Measurements from ENCODE around the gene NSUN6. TPM values are rescaled to one million over a fixed set of nuclear protein-coding genes. Genes with fewer than 3 reads are reported as not detected.

NSUN6 gene
- total RNA-seq, 5 donors from 2014 or later (not counting 1 experiment from before 2014, with no cell fraction given): 24.6 to 34.5 (median 32.4) TPM

DNA sequence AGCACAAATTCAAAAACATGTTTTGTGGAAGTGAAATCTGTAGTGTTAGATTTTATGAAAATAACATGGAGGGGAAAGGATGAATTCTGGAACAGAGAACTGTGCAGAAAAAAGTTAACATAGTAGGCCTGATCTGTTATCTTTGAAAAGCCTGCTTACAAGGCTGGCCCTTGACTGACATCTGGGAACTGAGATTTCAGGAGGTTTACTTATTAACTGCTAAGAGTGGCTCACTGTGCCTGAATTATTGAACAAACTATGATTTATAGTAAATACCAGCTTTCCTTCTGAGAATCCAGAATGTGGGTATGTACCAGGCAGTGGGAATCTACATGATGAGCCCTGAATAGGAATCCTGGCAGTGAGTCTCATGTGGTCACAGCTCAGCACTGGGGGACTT is 30.5 kb downstream of the NSUN6 start:
- no peaks in the 10 kb centered on the region for H3K27me3 ChIP-seq (replicated peaks in 1 of 2; ENCODE audit: control insufficient read depth in 2 of 2, extremely low read depth in 1 of 2, insufficient read depth in 2 of 2, low read length in 1 of 2)
- H3K36me3 ChIP-seq (ENCODE audit: control insufficient read depth in 2 of 2, extremely low read depth in 1 of 2, insufficient read depth in 1 of 2, low read length in 1 of 2): peaks cover 0 to 8% of the 10 kb centered on the region in 2 donors
- peaks cover 0 to 6% (median 0%) of the 10 kb centered on the region in 3 donors for H3K4me1 Mint-ChIP-seq
- H3K27me3 Mint-ChIP-seq: no peaks in the 10 kb centered on the region
- no peak for DNase-seq
- CTCF ChIA-PET: no interaction called here
- no peak overlapping the region for H3K4me3 Mint-ChIP-seq
- no peak overlapping the region for H3K27ac ChIP-seq (ENCODE audit: low read length)
- no peaks in the 10 kb centered on the region for H3K9me3 Mint-ChIP-seq
- no peak overlapping the region for H3K27ac Mint-ChIP-seq
- no peaks in the 10 kb centered on the region for H3K9me3 ChIP-seq
- no peak overlapping the region for H3K4me3 ChIP-seq (ENCODE audit: control insufficient read depth in 1 of 2, extremely low read depth in 1 of 2, low read length in 1 of 2)
- peaks cover 37% of the 10 kb centered on the region for H3K36me3 Mint-ChIP-seq
- POLR2A ChIA-PET: no interaction called here
- H3K4me1 ChIP-seq (ENCODE audit: control insufficient read depth in 1 of 2, extremely low read depth in 1 of 2, insufficient read depth in 2 of 2, low read length in 2 of 2): no peaks in the 10 kb centered on the region
- ATAC-seq (replicated peaks in 1 of 4): no peak

DNA sequence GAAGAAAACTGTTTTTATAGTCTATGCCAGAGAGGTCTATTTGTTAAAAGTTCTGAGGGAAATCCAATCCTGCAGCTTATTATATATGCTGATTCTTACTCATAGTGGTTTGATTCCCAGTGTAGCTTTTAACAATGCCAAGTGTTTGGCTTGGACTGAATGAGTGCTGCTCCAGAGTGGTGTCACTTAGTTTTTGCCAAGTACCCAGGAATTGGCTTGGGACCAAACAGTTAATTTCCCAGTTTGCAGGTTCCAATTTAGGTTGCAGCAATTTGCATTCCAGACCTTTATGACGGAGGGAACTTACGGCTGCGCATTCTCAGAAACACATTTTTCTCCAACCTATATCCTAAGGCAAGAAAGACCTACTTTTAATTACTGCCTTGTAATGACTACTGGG is 32.4 kb downstream of the NSUN6 start:
- 100% methylated on average over 3 of the region's 3 CpGs for WGBS (ENCODE audit: insufficient coverage)
- no peak overlapping the region for H3K27ac ChIP-seq (ENCODE audit: low read length)

DNA sequence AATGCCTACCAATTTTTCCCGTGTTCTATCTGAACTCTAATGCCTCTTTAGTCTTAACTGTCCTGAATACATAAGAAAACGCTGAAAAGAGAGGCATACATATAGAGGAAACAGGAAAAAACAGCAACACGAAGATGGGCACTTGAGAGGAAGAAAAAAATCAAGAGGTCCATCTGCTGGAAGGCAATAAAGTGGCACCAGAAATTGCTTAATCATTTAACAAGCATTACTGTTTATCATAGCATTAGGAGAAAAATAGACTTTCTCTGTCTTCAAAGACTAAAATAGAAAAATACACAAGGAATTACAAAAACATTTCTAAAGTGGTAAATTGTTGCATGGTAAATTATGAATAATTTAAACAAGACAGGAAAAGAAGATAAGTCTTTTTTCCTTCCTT is 35.0 kb downstream of the NSUN6 start:
- no peak for DNase-seq
- ATAC-seq (replicated peaks in 1 of 4): no peak
- peak overlapping the region in 1 of 2 donors; percentile 59 for H3K27ac Mint-ChIP-seq
- Histone ChIP-seq H3K27ac (ENCODE audit: low read length) (no peak overlapping the region), H3K9me3 (no peaks in the 10 kb centered on the region), H3K4me1 (ENCODE audit: control insufficient read depth in 1 of 2, extremely low read depth in 1 of 2, insufficient read depth in 2 of 2, low read length in 2 of 2) (no peaks in the 10 kb centered on the region), H3K27me3 (replicated peaks in 1 of 2; ENCODE audit: control insufficient read depth in 2 of 2, extremely low read depth in 1 of 2, insufficient read depth in 2 of 2, low read length in 1 of 2) (no peaks in the 10 kb centered on the region), H3K36me3 (ENCODE audit: control insufficient read depth in 2 of 2, extremely low read depth in 1 of 2, insufficient read depth in 1 of 2, low read length in 1 of 2) (peaks cover 4 to 22% of the 10 kb centered on the region in 2 donors), H3K4me3 (ENCODE audit: control insufficient read depth in 1 of 2, extremely low read depth in 1 of 2, low read length in 1 of 2) (no peak overlapping the region)
- H3K36me3 Mint-ChIP-seq: peaks cover 52% of the 10 kb centered on the region
- H3K27me3 Mint-ChIP-seq: no peaks in the 10 kb centered on the region
- H3K4me1 Mint-ChIP-seq: peaks cover 0 to 5% (median 5%) of the 10 kb centered on the region in 3 donors
- no peaks in the 10 kb centered on the region for H3K9me3 Mint-ChIP-seq
- no CpG with 5 or more reads among the region's 3 CpGs for WGBS (ENCODE audit: insufficient coverage)
- POLR2A ChIA-PET: no interaction called here
- CTCF ChIA-PET: interaction anchor here in 1 of 2 donors (0.7 kb wide), 1 partner anchor 339 kb away, joined by 4 read pairs; no protein-coding TSS in a partner anchor
- no peak overlapping the region for H3K4me3 Mint-ChIP-seq

More for the DNA sequence above, 32.4 kb downstream of the NSUN6 start:
- peaks cover 0 to 5% (median 0%) of the 10 kb centered on the region in 3 donors for H3K4me1 Mint-ChIP-seq
- Histone ChIP-seq H3K4me3 (ENCODE audit: control insufficient read depth in 1 of 2, extremely low read depth in 1 of 2, low read length in 1 of 2) (no peak overlapping the region), H3K9me3 (no peaks in the 10 kb centered on the region), H3K27me3 (replicated peaks in 1 of 2; ENCODE audit: control insufficient read depth in 2 of 2, extremely low read depth in 1 of 2, insufficient read depth in 2 of 2, low read length in 1 of 2) (no peaks in the 10 kb centered on the region), H3K4me1 (ENCODE audit: control insufficient read depth in 1 of 2, extremely low read depth in 1 of 2, insufficient read depth in 2 of 2, low read length in 2 of 2) (no peaks in the 10 kb centered on the region), H3K36me3 (ENCODE audit: control insufficient read depth in 2 of 2, extremely low read depth in 1 of 2, insufficient read depth in 1 of 2, low read length in 1 of 2) (peaks cover 0 to 11% of the 10 kb centered on the region in 2 donors)
- ATAC-seq (replicated peaks in 1 of 4) (no peak), DNase-seq (no peak)
- H3K36me3 Mint-ChIP-seq: peaks cover 46% of the 10 kb centered on the region
- CTCF ChIA-PET: no interaction called here
- no peaks in the 10 kb centered on the region for H3K9me3 Mint-ChIP-seq
- no peak overlapping the region for H3K4me3 Mint-ChIP-seq
- no peak overlapping the region for H3K27ac Mint-ChIP-seq
- H3K27me3 Mint-ChIP-seq: no peaks in the 10 kb centered on the region
- POLR2A ChIA-PET: no interaction called here

DNA sequence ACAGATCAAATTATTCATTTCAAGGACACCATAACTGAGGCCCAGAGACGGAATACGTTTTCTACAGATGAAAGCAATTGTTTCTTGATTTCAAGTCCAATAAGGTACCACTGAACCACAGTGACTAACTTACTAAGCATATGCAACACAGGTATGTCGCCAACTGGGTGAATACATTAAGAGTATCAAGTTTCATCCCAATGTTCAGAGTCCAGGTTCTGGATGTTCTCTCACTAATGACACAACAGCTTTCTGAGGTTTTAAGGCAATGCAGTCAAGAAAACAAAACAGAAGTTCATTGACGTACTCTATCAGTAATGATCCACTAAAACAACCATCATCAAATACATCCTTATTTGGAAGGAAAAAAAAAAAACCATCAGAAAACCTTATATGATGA is 35.8 kb downstream of the NSUN6 start:
- Mint-ChIP-seq H3K36me3 (peaks cover 52% of the 10 kb centered on the region), H3K9me3 (no peaks in the 10 kb centered on the region), H3K27me3 (no peaks in the 10 kb centered on the region), H3K4me1 (peaks cover 0 to 5% (median 5%) of the 10 kb centered on the region in 3 donors), H3K4me3 (no peak overlapping the region), H3K27ac (no peak overlapping the region)
- ATAC-seq (replicated peaks in 1 of 4) (no peak), DNase-seq (no peak)
- POLR2A ChIA-PET: no interaction called here
- WGBS (ENCODE audit: insufficient coverage): no CpG with 5 or more reads among the region's 4 CpGs
- Histone ChIP-seq H3K4me1 (ENCODE audit: control insufficient read depth in 1 of 2, extremely low read depth in 1 of 2, insufficient read depth in 2 of 2, low read length in 2 of 2) (no peaks in the 10 kb centered on the region), H3K27ac (ENCODE audit: low read length) (no peak overlapping the region), H3K9me3 (no peaks in the 10 kb centered on the region), H3K36me3 (ENCODE audit: control insufficient read depth in 2 of 2, extremely low read depth in 1 of 2, insufficient read depth in 1 of 2, low read length in 1 of 2) (peaks cover 4 to 22% of the 10 kb centered on the region in 2 donors), H3K4me3 (ENCODE audit: control insufficient read depth in 1 of 2, extremely low read depth in 1 of 2, low read length in 1 of 2) (no peak overlapping the region), H3K27me3 (replicated peaks in 1 of 2; ENCODE audit: control insufficient read depth in 2 of 2, extremely low read depth in 1 of 2, insufficient read depth in 2 of 2, low read length in 1 of 2) (no peaks in the 10 kb centered on the region)
- CTCF ChIA-PET: no interaction called here

DNA sequence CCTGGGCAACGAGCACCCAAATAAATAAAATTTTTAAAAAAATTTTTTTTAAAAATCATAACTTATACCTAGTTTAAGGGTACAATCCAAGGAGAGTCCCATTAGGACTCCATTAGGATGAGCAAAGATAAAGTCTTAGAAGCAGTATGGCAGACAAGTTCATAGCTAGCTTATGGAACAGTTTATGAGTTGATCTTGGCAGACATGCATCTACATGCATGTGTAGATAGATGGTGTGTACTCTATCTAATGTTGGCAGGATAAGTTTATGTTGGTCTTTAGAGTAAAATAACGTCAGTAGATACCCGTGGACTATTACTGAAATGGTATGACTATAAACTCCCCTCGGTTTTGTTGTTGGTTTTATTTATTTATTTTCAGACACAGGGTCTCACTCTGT is 40.2 kb downstream of the NSUN6 start:
- Mint-ChIP-seq H3K27ac (no peak overlapping the region), H3K36me3 (peaks cover 52% of the 10 kb centered on the region), H3K9me3 (no peaks in the 10 kb centered on the region), H3K4me3 (no peak overlapping the region), H3K27me3 (no peaks in the 10 kb centered on the region), H3K4me1 (peaks cover 0 to 5% (median 0%) of the 10 kb centered on the region in 3 donors)
- Histone ChIP-seq H3K4me3 (ENCODE audit: control insufficient read depth in 1 of 2, extremely low read depth in 1 of 2, low read length in 1 of 2) (no peak overlapping the region), H3K27ac (ENCODE audit: low read length) (no peak overlapping the region), H3K36me3 (ENCODE audit: control insufficient read depth in 2 of 2, extremely low read depth in 1 of 2, insufficient read depth in 1 of 2, low read length in 1 of 2) (peaks cover 6 to 22% of the 10 kb centered on the region in 2 donors), H3K9me3 (no peaks in the 10 kb centered on the region), H3K27me3 (replicated peaks in 1 of 2; ENCODE audit: control insufficient read depth in 2 of 2, extremely low read depth in 1 of 2, insufficient read depth in 2 of 2, low read length in 1 of 2) (no peaks in the 10 kb centered on the region), H3K4me1 (ENCODE audit: control insufficient read depth in 1 of 2, extremely low read depth in 1 of 2, insufficient read depth in 2 of 2, low read length in 2 of 2) (no peaks in the 10 kb centered on the region)
- ATAC-seq (replicated peaks in 1 of 4) (no peak), DNase-seq (no peak)
- WGBS (ENCODE audit: insufficient coverage): 100% methylated on average over 1 of the region's 4 CpGs
- ChIA-PET POLR2A (no interaction called here), CTCF (interaction anchor here in 1 of 2 donors (0.6 kb wide), 1 partner anchor 107 kb away, joined by 4 read pairs; no protein-coding TSS in a partner anchor)

DNA sequence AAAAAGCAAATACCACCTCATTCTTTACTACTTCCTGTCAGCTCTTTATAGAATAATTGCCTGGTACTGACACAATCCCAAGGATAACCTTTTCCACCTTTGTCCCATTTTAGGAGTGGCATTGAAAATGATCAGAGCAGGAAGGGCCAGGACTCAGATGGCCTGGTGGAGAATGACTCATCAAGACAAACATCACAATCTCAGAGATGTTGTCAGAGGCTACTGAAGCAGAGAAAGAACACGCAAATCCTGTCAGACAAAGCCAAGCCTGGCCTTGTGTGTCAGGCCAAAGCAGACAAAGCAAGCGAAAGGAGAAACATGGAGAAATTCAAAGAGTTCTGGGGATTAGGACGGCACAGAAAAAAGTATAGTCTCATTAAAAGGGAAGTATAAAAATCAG is 40.9 kb downstream of the NSUN6 start:
- DNase-seq (no peak), ATAC-seq (replicated peaks in 1 of 4) (no peak)
- Mint-ChIP-seq H3K36me3 (peaks cover 56% of the 10 kb centered on the region), H3K9me3 (no peaks in the 10 kb centered on the region), H3K4me3 (no peak overlapping the region), H3K4me1 (peaks cover 0 to 5% (median 0%) of the 10 kb centered on the region in 3 donors), H3K27me3 (no peaks in the 10 kb centered on the region), H3K27ac (peak overlapping the region in 1 of 2 donors; percentile 56)
- CTCF ChIA-PET: no interaction called here
- Histone ChIP-seq H3K4me3 (ENCODE audit: control insufficient read depth in 1 of 2, extremely low read depth in 1 of 2, low read length in 1 of 2) (no peak overlapping the region), H3K4me1 (ENCODE audit: control insufficient read depth in 1 of 2, extremely low read depth in 1 of 2, insufficient read depth in 2 of 2, low read length in 2 of 2) (no peaks in the 10 kb centered on the region), H3K27ac (ENCODE audit: low read length) (no peak overlapping the region), H3K27me3 (replicated peaks in 1 of 2; ENCODE audit: control insufficient read depth in 2 of 2, extremely low read depth in 1 of 2, insufficient read depth in 2 of 2, low read length in 1 of 2) (no peaks in the 10 kb centered on the region), H3K9me3 (no peaks in the 10 kb centered on the region), H3K36me3 (ENCODE audit: control insufficient read depth in 2 of 2, extremely low read depth in 1 of 2, insufficient read depth in 1 of 2, low read length in 1 of 2) (peaks cover 6 to 20% of the 10 kb centered on the region in 2 donors)
- WGBS (ENCODE audit: insufficient coverage): 85% methylated on average over 2 of the region's 3 CpGs
- POLR2A ChIA-PET: no interaction called here

DNA sequence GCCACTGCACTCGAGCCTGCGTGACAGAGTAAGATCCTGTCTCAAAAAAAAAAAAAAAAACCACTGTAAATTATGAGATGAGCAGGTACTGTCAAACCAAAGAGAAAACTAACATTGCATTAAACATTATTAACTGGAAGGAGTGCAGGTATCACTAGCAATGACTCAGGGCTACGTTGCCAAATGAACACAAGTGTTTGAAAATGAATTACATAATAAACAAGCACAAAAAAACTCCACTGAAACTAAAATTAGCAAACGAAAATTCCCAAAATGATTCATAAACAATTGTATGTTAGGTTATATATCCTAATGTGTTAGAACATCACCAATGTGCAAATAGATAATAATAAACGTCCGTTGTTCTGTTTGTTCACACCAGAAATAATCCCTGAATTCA is 42.8 kb downstream of the NSUN6 start:
- peaks cover 0 to 5% (median 0%) of the 10 kb centered on the region in 3 donors for H3K4me1 Mint-ChIP-seq
- WGBS (ENCODE audit: insufficient coverage): no CpG with 5 or more reads among the region's 6 CpGs
- H3K27ac Mint-ChIP-seq: no peak overlapping the region
- Histone ChIP-seq H3K27me3 (replicated peaks in 1 of 2; ENCODE audit: control insufficient read depth in 2 of 2, extremely low read depth in 1 of 2, insufficient read depth in 2 of 2, low read length in 1 of 2) (no peaks in the 10 kb centered on the region), H3K9me3 (no peaks in the 10 kb centered on the region), H3K27ac (ENCODE audit: low read length) (no peak overlapping the region), H3K4me1 (ENCODE audit: control insufficient read depth in 1 of 2, extremely low read depth in 1 of 2, insufficient read depth in 2 of 2, low read length in 2 of 2) (no peaks in the 10 kb centered on the region), H3K4me3 (ENCODE audit: control insufficient read depth in 1 of 2, extremely low read depth in 1 of 2, low read length in 1 of 2) (no peak overlapping the region), H3K36me3 (ENCODE audit: control insufficient read depth in 2 of 2, extremely low read depth in 1 of 2, insufficient read depth in 1 of 2, low read length in 1 of 2) (peaks cover 6 to 17% of the 10 kb centered on the region in 2 donors)
- H3K4me3 Mint-ChIP-seq: no peak overlapping the region
- no peak for DNase-seq
- H3K9me3 Mint-ChIP-seq: no peaks in the 10 kb centered on the region
- ChIA-PET CTCF (no interaction called here), POLR2A (no interaction called here)
- no peak for ATAC-seq (replicated peaks in 1 of 4)
- H3K36me3 Mint-ChIP-seq: peaks cover 50% of the 10 kb centered on the region
- no peaks in the 10 kb centered on the region for H3K27me3 Mint-ChIP-seq
